HG03103 (cell line): ENCODE data around the gene TNFRSF8.
"Not testable (repeated sequence)": the region's sequence is repeated elsewhere in the genome, so short reads cannot be mapped to it uniquely, and the experiment has no call there.

Source experiments
- ATAC-seq: cut with Tn5 transposase; IDR thresholded peaks from one replicate; pipeline ENCODE4 v1.9.1; 2021; ENCODE audit warnings: low read depth; ENCODE audit not compliant: unreplicated experiment

TNFRSF8 gene

DNA sequence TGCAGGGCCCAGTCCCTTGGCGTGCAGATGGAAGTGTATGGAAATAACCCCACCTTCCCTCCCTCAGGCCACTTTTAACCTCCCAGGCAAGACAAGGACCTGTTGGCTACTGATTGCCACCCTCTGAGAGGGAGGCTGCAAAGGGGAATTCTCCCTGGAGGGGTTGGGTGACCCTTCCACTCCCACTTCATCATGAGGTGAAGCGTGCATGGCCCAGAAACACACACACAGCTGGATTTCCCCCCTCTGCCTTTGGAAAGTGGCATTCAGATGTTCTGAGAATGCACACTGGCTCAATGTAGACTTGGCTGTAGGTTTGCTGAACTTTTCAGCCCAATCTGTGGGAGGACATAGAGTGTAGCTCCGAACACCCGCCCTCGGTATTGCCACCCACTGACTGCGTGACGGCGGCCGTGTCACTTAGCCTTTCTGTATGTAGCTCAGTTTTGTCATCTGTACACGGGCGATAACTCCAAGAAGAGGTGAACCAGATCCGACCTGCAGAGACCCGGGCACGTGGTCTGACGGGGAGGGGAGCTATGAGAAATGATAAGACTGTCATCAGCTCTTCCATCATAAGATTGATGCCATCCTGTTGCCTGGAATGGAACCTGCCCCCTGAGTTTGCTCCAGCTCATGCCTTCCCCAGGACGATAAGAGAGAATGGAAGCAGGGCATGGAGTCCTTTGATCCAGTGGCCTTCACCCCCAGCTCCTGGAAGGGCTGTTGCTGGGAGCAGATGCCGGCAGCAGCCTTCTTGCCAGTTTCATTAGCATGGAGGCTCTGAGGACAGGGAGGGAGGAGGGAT lies 24.5 kb upstream of the TNFRSF8 start:
- no peak for ATAC-seq

DNA sequence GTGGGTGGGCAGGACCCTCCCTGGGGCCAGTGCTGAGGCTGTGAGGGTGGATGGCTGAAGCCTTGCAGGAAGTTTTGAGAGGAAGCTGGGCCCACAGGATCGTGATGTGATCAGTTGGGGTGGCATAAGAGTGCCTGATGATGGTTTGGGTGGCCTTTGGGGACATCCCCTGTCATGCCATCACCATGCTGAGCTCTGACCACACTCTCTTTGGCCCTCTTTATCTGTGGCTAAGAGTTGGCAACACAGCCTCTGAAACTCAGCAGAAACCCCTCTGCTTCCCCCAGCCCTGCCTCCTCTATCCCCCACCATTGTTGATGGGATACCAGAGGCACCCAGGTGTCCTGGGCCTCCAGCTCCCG lies 24.0 kb upstream of the TNFRSF8 start:
- ATAC-seq: no peak

DNA sequence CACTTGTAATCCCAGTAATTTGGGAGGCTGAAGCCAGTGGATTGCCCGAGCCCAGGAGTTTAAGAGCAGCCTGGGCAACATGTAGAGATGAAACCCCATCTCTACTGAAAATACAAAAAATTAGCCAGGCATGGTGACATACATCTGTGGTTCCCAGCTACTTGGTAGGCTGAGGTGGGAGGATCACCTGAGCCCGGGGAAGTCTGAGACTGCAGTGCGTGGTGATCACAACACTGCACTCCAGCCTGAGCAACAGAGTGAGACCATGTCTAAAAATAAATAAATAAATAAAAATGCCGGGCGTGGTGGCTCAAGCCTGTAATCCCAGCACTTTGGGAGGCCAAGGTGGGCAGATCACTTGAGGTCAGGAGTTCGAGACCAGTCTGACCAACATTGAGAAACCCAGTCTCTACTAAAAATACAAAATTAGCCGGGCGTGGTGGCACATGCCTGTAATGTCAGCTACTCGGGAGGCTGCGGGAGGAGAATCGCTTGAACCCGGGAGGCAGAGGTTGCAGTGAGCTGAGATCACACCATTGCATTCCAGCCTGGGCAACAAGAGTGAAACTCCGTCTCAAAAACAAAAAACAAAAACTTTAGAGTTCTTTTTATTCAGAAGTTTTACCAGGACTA lies 23.2 kb upstream of the TNFRSF8 start:
- peak; percentile 5 for ATAC-seq

DNA sequence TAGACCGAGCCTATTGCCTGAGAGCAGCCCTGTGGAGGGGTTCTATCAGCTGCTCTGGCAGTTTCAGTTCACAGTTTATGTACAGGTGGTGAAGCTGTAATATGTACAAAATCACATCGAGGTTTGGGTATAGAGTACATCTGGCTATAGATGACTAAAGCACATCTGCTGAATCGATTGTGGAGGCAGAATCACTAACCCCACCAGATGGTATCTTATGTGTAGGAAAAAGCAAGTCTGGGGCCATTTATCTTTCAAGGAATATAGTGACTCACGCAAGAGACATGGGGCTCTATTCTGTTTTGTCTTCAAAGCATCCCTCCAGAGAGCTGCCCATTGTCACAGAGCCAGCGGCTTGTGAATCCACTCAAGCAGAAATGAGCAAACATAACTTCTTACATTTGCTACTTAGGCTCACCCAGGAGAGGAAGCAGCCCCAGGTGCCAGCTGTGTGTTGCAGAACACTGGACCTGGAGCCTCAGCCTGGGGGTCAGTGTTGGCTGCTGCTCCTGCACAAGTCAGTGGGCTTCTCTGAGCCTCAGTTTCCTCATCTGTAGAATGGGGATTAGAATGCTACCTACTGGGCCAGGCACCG lies 22.5 kb upstream of the TNFRSF8 start:
- peak; percentile 69 for ATAC-seq

DNA sequence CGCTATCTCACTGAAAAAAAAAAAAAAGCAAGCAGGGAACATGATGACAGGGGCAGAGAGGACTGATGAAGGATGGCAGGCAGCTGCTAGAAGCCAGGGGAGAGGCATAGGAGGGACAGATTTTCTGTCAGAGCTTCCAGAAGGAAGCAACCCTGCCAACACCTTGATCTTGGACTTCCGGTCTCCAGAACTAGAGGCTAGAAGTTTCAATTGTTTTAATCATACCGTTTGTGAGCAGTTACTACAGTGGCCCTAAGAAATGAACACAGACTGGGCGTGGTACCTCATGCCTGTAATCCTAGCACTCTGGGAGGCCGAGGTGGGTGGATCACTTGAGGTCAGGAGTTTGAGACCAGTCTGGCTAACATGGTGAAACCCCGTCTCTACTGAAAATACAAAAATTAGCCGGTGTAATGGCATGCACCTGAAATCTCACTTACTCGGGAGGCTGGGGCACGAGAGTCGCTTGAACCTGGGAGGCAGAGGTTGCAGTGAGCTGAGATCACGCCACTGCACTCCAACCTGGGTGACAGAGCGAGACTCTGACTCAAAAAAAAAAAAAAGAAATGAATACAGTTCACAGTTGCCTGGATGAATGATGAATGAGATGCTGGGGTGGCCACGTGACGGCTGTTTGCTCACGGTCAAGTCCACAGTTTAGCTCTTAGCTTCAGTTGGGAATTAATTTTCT lies 18.8 kb upstream of the TNFRSF8 start:
- ATAC-seq: not testable (repeated sequence)

DNA sequence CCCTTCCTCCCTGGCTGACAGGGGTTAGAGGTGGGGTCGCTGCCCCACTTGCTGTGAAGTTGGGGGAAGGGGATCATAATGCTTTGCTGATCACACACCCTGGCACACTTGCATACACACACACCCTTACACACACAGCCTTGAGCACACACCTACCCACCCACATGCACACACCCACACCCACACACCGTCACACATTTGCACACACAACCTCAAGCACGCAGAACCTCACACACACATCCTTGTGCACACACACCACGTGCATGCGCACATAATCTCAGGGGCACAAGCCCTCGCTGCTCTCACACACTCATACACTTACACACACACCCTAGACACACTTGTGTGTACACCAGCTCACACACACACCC lies 16.4 kb upstream of the TNFRSF8 start:
- no peak for ATAC-seq

DNA sequence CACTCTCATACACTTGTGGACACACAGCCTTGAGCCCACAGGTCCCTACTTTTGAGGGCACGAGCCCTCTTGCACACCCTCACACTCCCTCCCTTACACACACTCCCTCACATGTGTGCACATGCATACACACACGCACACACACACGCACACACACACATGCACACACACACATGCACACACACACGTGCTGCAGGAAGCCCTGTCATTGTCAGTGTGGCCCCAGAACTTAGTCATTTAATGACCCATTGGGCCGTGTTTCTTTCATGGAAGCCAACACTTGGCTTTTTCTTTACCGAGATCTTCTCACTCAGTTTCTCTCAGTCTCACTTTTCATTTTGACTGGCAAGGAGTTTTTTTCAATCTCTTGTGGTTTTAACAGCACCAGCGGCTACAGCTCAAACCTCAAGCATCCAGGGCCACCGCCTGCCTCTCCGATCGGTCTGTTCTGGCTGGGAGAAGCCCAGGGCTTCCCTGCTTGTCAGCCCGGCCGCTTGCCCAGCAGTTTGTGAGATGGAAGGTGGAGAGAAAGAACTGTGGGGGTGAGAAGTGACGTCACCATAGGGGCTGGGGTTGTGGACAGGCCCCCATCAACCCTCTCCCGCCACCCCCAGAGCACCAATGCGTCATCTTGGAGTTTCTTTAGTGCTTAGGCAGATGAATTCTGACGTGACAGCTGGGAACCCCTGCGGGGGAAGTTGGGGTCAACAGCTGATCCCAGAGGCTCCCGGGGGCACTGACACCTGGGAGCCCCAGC lies 15.8 kb upstream of the TNFRSF8 start:
- peak; percentile 32 for ATAC-seq

DNA sequence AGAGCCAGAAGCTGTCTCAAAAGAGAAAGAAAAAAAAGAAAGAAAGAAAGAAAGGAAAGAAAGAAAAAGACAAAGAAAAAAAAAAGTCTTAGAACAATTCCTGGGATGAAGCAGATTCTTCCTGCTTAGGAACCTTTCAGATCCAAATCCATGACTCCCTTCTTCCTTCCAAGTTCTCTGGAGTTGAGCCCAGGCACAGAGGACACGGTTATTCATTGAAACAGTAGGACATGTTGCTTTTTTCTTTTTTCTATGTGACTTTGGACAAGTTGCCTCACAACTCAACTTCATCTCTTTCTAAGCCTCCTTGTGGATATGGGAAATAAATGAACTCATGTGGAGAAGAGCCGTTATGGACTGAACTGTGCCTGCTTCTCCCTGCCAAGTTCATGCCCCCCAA lies 14.7 kb upstream of the TNFRSF8 start:
- no peak for ATAC-seq

DNA sequence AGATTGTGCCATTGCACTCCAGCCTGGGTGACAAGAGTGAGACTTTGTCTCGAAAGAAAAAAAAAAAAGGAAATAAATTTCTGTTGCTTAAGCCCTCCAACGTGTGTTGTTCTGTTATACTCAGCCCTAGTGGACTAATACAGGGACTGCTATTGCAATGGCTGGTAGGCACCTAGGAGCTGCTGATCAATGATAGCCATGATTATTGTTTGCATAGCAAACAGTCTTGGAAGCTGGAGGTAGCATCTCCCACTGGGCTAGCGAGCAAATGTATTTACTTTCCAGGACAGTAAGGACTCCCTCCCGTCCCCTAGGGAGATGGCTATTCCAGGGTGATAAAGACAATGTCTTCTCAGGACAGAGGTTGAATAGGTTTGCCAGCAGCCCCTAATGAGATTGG lies 13.5 kb upstream of the TNFRSF8 start:
- no peak for ATAC-seq

DNA sequence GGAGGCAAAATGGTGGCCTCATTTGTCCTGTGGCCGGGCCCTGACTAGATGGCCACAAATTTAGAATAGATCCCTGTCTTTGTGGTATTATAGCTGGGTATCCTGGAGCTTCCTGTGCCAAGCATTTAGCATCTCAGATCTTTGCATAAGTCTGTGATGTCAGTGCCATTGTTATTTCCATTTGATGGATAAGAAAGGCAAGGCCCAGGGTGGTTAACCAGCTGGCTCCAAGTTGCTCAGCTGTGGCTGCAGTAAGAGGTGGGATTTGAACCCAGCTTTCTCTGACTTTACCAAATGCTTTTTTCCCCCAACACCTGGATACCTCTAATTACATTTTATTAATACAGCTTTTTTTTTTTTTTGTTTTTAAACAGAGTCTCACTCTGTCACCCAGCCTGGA lies 11.7 kb upstream of the TNFRSF8 start:
- no peak for ATAC-seq

DNA sequence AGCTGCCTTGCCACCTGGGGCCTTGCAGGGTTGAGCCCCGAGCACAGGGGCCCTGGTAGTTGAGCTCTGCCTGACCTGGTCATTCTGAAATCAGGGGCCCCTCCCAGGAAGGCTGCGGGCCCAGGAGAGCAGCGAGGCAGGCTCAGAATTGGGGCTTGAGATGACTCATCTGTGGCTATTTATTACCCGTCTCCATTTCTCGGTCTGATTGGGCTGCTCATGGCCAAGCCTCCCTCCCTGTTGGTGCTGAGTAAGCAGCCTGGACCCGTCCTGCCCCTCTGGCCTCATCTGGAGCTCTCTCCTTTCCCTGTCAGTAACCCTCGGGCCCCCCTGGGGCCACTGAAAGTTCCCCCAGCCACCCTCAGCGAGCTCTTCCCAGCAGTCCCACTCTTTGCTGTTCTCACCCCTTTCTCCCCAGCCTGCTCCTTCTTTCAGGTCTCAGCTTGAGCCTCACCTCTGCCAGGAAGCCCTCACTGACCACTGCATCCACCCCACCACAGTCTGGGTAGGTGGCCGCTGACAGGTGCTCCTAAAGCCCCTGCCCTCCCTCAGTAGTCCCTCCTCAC lies 11.0 kb upstream of the TNFRSF8 start:
- peak; percentile 62 for ATAC-seq

DNA sequence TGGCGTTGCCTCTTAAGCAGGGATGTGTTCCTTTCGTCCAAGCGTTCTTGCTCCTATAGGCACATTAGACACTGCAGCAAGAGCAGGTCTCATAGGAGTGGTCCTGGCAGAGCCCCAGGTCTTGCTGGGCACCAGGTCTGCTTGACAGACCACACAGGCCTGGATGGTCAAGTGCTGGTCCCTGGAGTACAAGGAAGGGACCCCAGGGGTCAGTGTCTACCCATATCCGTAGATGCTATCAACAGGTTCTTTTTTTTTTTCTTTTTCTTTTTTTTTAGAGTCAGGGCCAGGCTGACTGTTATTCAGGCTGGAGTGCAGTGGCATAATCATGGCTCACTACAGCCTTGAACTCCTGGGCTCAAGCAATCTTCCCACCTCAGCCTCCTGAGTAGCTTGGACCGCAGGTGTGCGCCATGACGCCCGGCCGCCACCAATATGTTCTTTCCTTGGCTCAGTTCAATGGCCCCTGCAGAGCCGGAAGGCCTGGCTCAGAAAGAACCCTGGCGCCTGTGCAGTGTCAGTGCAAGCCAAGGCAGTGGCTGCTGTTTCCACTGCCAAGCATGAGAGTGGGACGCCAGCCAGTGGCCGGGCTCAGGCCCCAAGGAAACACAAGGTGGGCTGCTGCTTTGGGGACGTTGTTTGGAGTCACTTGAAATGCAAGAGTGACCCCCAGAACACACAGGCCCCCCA lies 10.0 kb upstream of the TNFRSF8 start:
- no peak for ATAC-seq

DNA sequence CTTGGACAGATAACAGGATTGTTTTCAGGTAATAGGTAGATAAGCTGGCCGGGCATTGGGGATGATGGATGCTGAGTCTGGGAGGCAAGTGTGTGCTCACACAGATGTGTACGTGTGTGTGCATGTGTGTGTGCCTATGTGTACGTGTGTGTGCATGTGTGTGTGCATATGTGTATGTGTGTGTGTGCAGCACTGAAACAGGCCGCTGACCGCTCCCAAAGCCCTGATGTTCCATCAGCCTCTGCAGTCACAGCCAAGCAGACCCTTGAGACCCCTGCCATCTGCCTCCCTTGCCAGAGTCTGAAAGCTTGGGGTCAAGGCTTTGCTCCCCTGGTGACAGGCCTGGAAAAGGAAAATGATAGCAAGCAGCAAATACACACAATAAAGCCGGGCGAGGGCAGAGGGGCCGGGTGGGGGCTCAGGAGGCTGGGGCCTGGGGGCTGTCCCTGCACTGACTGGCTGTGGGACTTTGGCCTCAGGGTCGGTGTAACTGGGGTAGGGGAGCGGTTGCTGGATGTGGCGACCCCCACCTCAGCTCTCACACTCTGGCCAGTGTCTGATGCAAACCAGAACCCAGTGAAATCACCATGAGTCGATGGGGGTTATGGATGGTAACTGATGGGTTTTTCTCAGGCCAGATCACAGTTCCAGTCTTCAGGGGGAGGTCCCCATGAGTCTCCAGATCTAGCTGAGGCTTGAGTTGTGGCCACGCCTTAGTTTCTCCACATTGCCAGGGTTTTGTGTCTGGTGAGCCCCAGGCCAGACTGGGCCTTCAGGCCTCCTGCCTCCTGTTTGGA lies 9.2 kb upstream of the TNFRSF8 start:
- no peak for ATAC-seq

DNA sequence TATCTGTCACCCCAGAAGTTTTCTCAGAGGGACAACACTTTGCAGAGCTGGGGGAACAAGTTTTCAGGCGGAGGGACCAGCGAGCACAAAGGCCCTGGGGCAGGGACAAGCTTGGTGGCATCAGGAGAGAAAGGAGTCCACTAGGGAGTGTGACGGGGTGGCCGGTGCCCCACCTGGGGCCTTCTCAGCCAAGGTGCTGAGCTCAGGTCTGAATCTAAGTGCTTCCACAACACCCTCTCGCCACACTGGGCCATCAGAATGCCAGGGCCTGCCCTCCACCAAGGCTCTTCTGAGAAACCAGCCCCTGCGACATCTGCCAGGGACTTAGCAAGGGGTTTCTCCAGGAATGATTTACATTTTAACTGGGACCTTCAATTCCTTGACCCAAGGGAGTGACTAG lies 7.8 kb upstream of the TNFRSF8 start:
- no peak for ATAC-seq

DNA sequence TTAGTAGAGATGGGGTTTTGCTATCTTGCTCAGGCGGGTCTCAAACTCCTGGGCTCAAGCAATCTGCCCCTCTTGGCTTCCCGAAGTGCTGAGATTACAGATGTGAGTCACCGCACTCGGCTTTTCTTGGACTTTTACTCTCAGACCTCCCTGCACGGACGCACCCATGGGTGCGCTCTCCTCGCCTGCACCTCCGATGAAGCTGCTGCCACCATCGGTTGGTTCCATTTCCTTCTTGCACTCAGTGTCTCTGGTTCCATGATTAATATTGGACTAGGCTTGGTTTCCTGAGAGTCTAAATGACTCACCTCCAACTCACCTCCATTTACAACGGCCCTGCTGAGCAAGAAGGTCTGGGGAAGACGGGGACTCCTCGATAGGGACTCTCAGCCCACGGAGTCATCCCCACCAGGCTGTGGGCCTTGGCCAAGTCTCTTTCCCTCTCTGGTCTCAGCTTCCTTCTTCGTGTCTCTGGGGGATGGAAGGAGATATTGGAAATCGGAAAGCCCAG lies 6.7 kb upstream of the TNFRSF8 start:
- ATAC-seq: no peak

DNA sequence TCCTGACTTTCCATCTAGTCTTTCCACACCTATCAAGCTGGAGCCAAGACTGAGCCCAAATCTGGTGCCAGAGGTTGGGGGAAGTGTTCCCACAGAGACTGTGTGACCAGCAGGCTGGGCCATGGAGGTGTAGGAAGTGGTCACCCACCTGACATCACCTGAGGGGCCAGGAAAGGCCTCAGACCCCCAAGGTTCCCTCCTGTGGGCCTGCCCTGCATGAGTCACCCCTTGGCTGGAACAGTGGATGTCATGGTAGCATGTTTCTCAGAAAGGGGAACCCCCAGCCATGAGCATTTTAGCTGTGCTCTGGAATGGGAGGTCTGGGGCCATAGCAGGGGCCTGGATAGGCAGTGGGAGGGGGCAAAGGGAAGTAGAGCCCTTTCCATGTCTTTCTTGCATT lies 5.7 kb upstream of the TNFRSF8 start:
- no peak for ATAC-seq

DNA sequence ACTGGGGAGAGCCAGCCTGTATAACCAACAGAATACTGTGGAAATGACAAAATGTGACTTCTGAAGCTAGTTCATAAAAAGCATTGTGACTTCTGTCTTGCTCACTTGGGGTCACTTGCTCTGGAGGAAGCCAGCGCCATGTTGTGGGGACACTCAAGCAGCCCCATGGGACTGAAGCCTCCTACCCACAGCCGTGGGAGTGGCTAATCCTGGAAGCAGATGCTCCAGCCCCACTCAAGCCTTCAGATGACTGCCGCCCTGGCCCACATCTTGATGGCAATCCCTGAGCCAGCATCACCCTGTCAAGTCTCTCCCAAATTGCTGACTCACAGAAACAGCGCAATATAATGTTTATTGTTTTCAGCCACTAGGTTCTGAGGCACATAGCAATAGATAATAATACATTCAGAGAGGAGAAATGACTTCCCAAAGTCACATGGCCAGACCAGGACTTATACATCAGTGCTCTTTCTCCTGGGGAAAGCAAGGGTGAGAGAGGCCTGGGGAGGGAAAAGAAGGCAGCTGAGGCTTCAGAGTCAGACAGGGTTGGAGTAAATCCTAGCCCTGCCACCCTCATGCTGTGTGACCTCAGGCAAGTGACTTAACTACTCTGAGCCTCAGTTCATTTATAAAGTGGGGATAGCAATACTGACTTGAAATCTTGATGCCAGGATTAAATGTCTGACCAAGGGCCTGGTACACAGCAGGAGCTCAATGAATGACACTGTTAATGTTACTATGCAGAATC lies 5.0 kb upstream of the TNFRSF8 start:
- no peak for ATAC-seq

DNA sequence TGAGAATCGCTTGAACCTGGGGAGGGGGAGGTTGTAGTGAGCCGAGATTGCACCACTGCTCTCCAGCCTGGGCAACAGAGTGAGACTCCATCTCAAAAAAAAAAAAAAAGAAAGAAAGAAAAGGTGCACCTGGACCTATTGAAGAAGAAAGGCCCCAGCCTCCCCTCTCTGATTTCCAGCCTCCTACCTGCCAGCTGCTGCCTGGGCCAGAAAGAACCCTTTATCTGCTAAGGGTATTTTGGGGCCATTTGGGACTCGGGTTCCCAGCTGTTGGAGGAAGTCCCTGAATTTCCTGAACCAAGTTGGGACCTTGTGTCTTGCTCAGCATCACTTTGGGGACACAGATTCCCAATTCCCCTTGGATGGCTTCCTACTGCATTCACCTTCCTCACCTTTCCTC lies 3.9 kb upstream of the TNFRSF8 start:
- ATAC-seq: no peak
